ENCODE results near the gene GPR135. TPM values are rescaled to one million over a fixed set of nuclear protein-coding genes. Genes with fewer than 3 reads are reported as not detected.
A peak's percentile ranks its signal among the peaks of the same experiment; 100 is the strongest.

Gene GPR135
- total and polyA plus RNA-seq, 10 of the 15 experiments (the other 5 are each of a cell fraction or from before 2014, with no cell fraction given): 0.11 to 1.1 (median 0.86) TPM

DNA sequence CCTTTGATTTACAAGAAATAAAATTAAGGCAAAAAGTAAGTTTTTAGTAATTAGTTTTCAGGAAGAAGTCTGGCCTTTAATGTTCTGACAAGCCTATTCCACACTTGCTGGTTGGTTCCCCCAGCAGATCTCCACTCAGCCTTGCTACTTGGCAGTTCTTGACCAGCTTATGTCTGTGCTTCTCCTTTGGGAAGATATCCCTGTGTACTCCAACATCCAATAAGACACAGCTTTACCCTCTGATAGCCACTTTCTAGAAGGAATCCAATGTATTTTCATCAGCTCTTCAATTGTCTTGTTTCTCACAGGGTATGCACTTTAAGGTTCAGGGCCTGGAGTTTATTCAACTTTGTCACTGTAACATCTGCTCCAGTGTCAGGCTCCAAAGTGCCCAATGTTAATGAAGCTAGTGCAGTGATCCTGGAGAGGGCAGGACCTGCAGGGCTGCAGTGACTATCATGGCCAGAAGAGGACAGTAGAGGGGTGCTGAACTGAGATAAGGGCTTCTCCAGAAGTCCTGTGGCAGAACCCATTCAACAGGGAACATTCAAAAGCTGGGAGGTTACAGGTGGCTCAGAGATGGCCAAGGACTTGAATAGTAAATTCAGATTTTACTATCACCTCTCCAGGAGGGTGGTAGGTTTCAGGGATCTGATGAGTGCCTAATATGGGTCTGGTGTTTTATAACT is 42.0 kb upstream of the GPR135 start:
- ChIA-PET POLR2A (interaction anchor here (0.7 kb wide), 1 partner anchor 25 kb away, joined by 3 read pairs; no protein-coding TSS in a partner anchor), RAD21 (ENCODE audit: unreplicated experiment) (interaction anchor here (0.6 to 1.6 kb wide), 9 partner anchors 8 to 677 kb away, joined by 3 to 11 read pairs (median 4); partner anchors contain the start of gene CCDC175), CTCF (interaction anchor here (0.7 to 12.6 kb wide), 24 partner anchors 10 to 679 kb away, joined by 3 to 147 read pairs (median 4); partner anchors contain the start of genes CCDC175, JKAMP and L3HYPDH), SMC1A (ENCODE audit: uncharacterized antibody, unreplicated experiment) (interaction anchor here (0.8 to 3.9 kb wide), 12 partner anchors 10 to 676 kb away, joined by 3 to 29 read pairs (median 4); partner anchors contain the start of genes CCDC175, JKAMP and L3HYPDH)
- in situ Hi-C loops (cut with MboI) (no loop called here), intact Hi-C loops (cut with micrococcal nuclease; ENCODE audit: unreplicated experiment) (loop anchor here (2.0 to 5.0 kb wide), 2 partner anchors 70 to 180 kb away; partner anchors contain the start of gene CCDC175)
- H4K20me1 ChIP-seq (ENCODE audit: control insufficient read depth, insufficient read depth): no peaks in the 10 kb centered on the region
- no peak overlapping the region for H3K4me3 ChIP-seq
- H3K27me3 ChIP-seq (replicated peaks in 1 of 2; ENCODE audit: control insufficient read depth in 2 of 2, insufficient read depth in 2 of 2, low read length in 1 of 2): no peaks in the 10 kb centered on the region
- ATAC-seq (peak; percentile 94), FAIRE-seq (peak; percentile 38), DNase-seq (ENCODE audit: low read depth, low spot score) (no peak)
- no peak overlapping the region for H3K27ac ChIP-seq (ENCODE audit: control insufficient read depth, insufficient read depth)
- H3K36me3 ChIP-seq (ENCODE audit: control insufficient read depth in 2 of 2, insufficient read depth in 2 of 2, low read length in 1 of 2): peaks cover 0 to 6% of the 10 kb centered on the region in 2 experiments; a peak in 2 of 4 replicates
- H3K9ac ChIP-seq (ENCODE audit: control insufficient read depth, insufficient read depth, low read length): no peak overlapping the region
- BruUV-seq (replicated peaks): no TSS peak
- H2AFZ ChIP-seq (ENCODE audit: control insufficient read depth, low read depth, low read length): no peak overlapping the region
- H3K4me1 ChIP-seq (ENCODE audit: control insufficient read depth, insufficient read depth, low read length): no peaks in the 10 kb centered on the region
- no peaks in the 10 kb centered on the region for H3K79me2 ChIP-seq (ENCODE audit: control insufficient read depth, insufficient read depth, low read length)
- no peak for TF ChIP-seq NBN (IDR thresholded peaks at IDR 0.05)
- no peak for TF ChIP-seq ZNF384 (IDR thresholded peaks at IDR 0.05; ENCODE audit: borderline replicate concordance, low read depth, low read length)
- no peak for TF ChIP-seq FOXK2 (IDR thresholded peaks at IDR 0.05)
- TF ChIP-seq CBX5 (IDR thresholded peaks at IDR 0.05; ENCODE audit: low read depth): no peak
- no peak for TF ChIP-seq IKZF2 (IDR thresholded peaks at IDR 0.05)
- TF ChIP-seq ETV6 (conservative IDR thresholded peaks at IDR 0.05 in 1 of 2, IDR thresholded peaks at IDR 0.05 in 1 of 2; ENCODE audit: borderline replicate concordance in 1 of 2, low read depth in 1 of 2): no peak
- no peak for TF ChIP-seq MTA2 (IDR thresholded peaks at IDR 0.05; ENCODE audit: low read depth)
- TF ChIP-seq, protein P1, sequence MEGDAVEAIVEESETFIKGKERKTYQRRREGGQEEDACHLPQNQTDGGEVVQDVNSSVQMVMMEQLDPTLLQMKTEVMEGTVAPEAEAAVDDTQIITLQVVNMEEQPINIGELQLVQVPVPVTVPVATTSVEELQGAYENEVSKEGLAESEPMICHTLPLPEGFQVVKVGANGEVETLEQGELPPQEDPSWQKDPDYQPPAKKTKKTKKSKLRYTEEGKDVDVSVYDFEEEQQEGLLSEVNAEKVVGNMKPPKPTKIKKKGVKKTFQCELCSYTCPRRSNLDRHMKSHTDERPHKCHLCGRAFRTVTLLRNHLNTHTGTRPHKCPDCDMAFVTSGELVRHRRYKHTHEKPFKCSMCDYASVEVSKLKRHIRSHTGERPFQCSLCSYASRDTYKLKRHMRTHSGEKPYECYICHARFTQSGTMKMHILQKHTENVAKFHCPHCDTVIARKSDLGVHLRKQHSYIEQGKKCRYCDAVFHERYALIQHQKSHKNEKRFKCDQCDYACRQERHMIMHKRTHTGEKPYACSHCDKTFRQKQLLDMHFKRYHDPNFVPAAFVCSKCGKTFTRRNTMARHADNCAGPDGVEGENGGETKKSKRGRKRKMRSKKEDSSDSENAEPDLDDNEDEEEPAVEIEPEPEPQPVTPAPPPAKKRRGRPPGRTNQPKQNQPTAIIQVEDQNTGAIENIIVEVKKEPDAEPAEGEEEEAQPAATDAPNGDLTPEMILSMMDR (IDR thresholded peaks at IDR 0.05 in 2 of 3, conservative IDR thresholded peaks at IDR 0.05 in 1 of 3; ENCODE audit: control insufficient read depth in 2 of 3, extremely low read depth in 1 of 3, insufficient read depth in 1 of 3, low read depth in 3 of 3, low read length in 3 of 3): peak; percentile 86 to 95 (median 90)
- no peak for TF ChIP-seq CREB1 (IDR thresholded peaks at IDR 0.05; ENCODE audit: low read depth)
- peak; percentile 68 for TF ChIP-seq SMC3 (IDR thresholded peaks at IDR 0.05; ENCODE audit: borderline replicate concordance, low read length)
- TF ChIP-seq MXI1 (IDR thresholded peaks at IDR 0.05; ENCODE audit: low read depth, low read length): 0 out of 2 replicates have a peak, but pooled peaks have one; percentile 16
- no peak for TF ChIP-seq TAF1 (IDR thresholded peaks at IDR 0.05; ENCODE audit: borderline replicate concordance, low read depth, low read length)
- TF ChIP-seq RAD21 (IDR thresholded peaks at IDR 0.05; ENCODE audit: insufficient read depth, low read depth, low read length): peak; percentile 68
- no peak for TF ChIP-seq SP1 (IDR thresholded peaks at IDR 0.05; ENCODE audit: low read depth, low read length)
- TF ChIP-seq HDAC2 (IDR thresholded peaks at IDR 0.05): no peak
- TF ChIP-seq RAD51 (IDR thresholded peaks at IDR 0.05): no peak
- no peak overlapping the region for H3K4me2 ChIP-seq (ENCODE audit: control insufficient read depth, insufficient read depth)
- H3K9me3 ChIP-seq (replicated peaks; ENCODE audit: control insufficient read depth, insufficient read depth, low read length): no peaks in the 10 kb centered on the region

Data from GM12878 (cell line).